ENCODE measurements around the gene SH2D2A. TPM values are rescaled to one million over a fixed set of nuclear protein-coding genes. Genes with fewer than 3 reads are reported as not detected.

SH2D2A gene
- total and polyA plus RNA-seq, 9 of the 15 experiments (the other 6 are each of a cell fraction or from before 2014, with no cell fraction given) = 0.89 to 33.6 (median 6.9) TPM

- TF ChIP-seq ETS1 (conservative IDR thresholded peaks at IDR 0.05; ENCODE audit: control insufficient read depth, low read depth, low read length) (no peak), CBX8 (IDR thresholded peaks at IDR 0.05; ENCODE audit: borderline replicate concordance, extremely low read depth, low read depth, low read length, poor library complexity, severe bottlenecking) (no peak), ZNF165 (CRISPR knock-in tag; IDR thresholded peaks at IDR 0.05; ENCODE audit: borderline replicate concordance) (no peak), ZNF445 (CRISPR knock-in tag; IDR thresholded peaks at IDR 0.05; ENCODE audit: low read depth) (no peak), TFAM (CRISPR knock-in tag; conservative IDR thresholded peaks at IDR 0.05) (no peak), MXI1 (IDR thresholded peaks at IDR 0.05; ENCODE audit: low read depth, low read length) (no peak), ZNF76 (CRISPR knock-in tag; IDR thresholded peaks at IDR 0.05; ENCODE audit: borderline replicate concordance) (no peak)
Observed at GRCh38 chr1:156788136-156788535, 28.5 kb downstream of the SH2D2A start (continued).

- Histone ChIP-seq H3K4me1 (replicated peaks in 1 of 2; ENCODE audit: control insufficient read depth in 2 of 2, insufficient read depth in 2 of 2, low read length in 2 of 2) (no peaks in the 10 kb centered on the region), H3K9ac (ENCODE audit: insufficient read depth in 1 of 2, low read depth in 2 of 2, low read length in 2 of 2) (no peak overlapping the region), H3K79me2 (ENCODE audit: control insufficient read depth, insufficient read depth, low read length) (peaks cover 32% of the 10 kb centered on the region), H3K4me3 (no peak overlapping the region), H3K4me2 (ENCODE audit: insufficient read depth, low read length) (no peak overlapping the region), H3K9me1 (ENCODE audit: control insufficient read depth, insufficient read depth, low read length) (no peaks in the 10 kb centered on the region), H4K20me1 (replicated peaks; ENCODE audit: control insufficient read depth, insufficient read depth, low read length) (0 out of 2 replicates have a peak, but pooled peaks cover 4% of the 10 kb centered on the region), H2AFZ (ENCODE audit: low read depth, low read length) (no peak overlapping the region), H3K9me3 (replicated peaks; ENCODE audit: control insufficient read depth, insufficient read depth, low read depth, low read length) (no peaks in the 10 kb centered on the region), H3K36me3 (ENCODE audit: control insufficient read depth, insufficient read depth, low read length) (peaks cover 82% of the 10 kb centered on the region), H3K27me3 (ENCODE audit: control insufficient read depth in 2 of 2, insufficient read depth in 2 of 2, low read length in 2 of 2) (no peaks in the 10 kb centered on the region), H3K27ac (ENCODE audit: extremely low read depth, low read depth, low read length) (no peak overlapping the region)
- 91% methylated on average over 9 of the region's 10 CpGs for WGBS (ENCODE audit: insufficient coverage, low coverage, missing lambda C conversion rate)
- no peak for DNase-seq (ENCODE audit: extremely low read depth in 1 of 4, low spot score in 3 of 4)
- ChIA-PET POLR2A (interaction anchor here (0.6 to 1.1 kb wide), 2 partner anchors 8 to 363 kb away, joined by 3 read pairs; no protein-coding TSS in a partner anchor), CTCF (ENCODE audit: low intra/inter-chr PET ratio) (no interaction called here)
- no peak for FAIRE-seq
- intact Hi-C loops (cut with micrococcal nuclease) = no loop called here
- ATAC-seq = no peak
- BruUV-seq (replicated peaks) = no TSS peak
- in situ Hi-C loops (cut with MboI) = no loop called here
- TF ChIP-seq HMBOX1 (IDR thresholded peaks at IDR 0.05) = no peak
- TF ChIP-seq TFE3 (CRISPR knock-in tag; IDR thresholded peaks at IDR 0.05) = no peak
- no peak for TF ChIP-seq PRMT5 (CRISPR knock-in tag; IDR thresholded peaks at IDR 0.05)
- no peak for TF ChIP-seq ZNF79 (CRISPR knock-in tag; IDR thresholded peaks at IDR 0.05; ENCODE audit: low read depth)
- TF ChIP-seq SRSF1 (IDR thresholded peaks at IDR 0.05; ENCODE audit: low read depth, low read length) = no peak
- TF ChIP-seq ZNF57 (CRISPR knock-in tag; IDR thresholded peaks at IDR 0.05) = no peak
- TF ChIP-seq SETDB1 (IDR thresholded peaks at IDR 0.05; ENCODE audit: low read length) = no peak
- TF ChIP-seq HMGN3 (IDR thresholded peaks at IDR 0.05; ENCODE audit: borderline replicate concordance, extremely low read depth, insufficient read length, low read depth, low read length) = no peak
- TF ChIP-seq USF2 (CRISPR knock-in tag; IDR thresholded peaks at IDR 0.05) = no peak
- no peak for TF ChIP-seq ZNF717 (CRISPR knock-in tag; IDR thresholded peaks at IDR 0.05)
- no peak for TF ChIP-seq CBFB (CRISPR knock-in tag; IDR thresholded peaks at IDR 0.05)
Observed at GRCh38 chr1:156786640-156787039, 30.0 kb downstream of the SH2D2A start.

Data from K562 (cell line).